HCT116 (cell line): ENCODE data around the gene MSI2. TPM values are rescaled to one million over a fixed set of nuclear protein-coding genes. Genes with fewer than 3 reads are reported as not detected.

Experiments used
- ATAC-seq: fragments of 200-7000 bp; cut with Tn5 transposase; 2 replicates; pipeline ENCODE4 v1.9.1; 2020; ENCODE audit warnings: mild to moderate bottlenecking, moderate library complexity
- BruUV-seq: library from RNA; stranded (reverse); fragments of 400-500 nt; replicated peaks from 2 replicates; lab custom pipeline; 2021; lab: Mats Ljungman, UMichigan
- CTCF ChIA-PET: fragments of 300-600 bp; sonication (Branson Sonifier 250); formaldehyde crosslinking; loops from one replicate; lab custom pipeline; 2021; ENCODE audit warnings: antibody characterized with exemption; lab: Charles Lee
- POLR2A ChIA-PET: fragments of 300-600, 350-600 bp; sonication (Branson Sonifier 250); formaldehyde crosslinking; loops from one replicate; lab custom pipeline; 2021; ENCODE audit warnings: antibody characterized with exemption; lab: Charles Lee
- RAD21 ChIA-PET, 2 experiments: fragments of 300-600 bp; sonication (Branson Sonifier 250); formaldehyde crosslinking; loops; one replicate each; lab custom pipeline; 2023; ENCODE audit warnings: low total read pairs in 2 of 2; ENCODE audit not compliant: uncharacterized antibody in 2 of 2, unreplicated experiment in 2 of 2, low non-redundant PET in 1 of 2; lab: Charles Lee
- DNase-seq: peaks from one replicate; pipeline ENCODE4 v3.0.0-alpha.2; 2010; ENCODE audit warnings: low read depth, low spot score
- H2AFZ ChIP-seq: fragments of 200-600 bp; shearing (Covaris generic), sonication (generic); 2 replicates; pipeline ENCODE4 v1.6.1; 2017; ENCODE audit warnings: low read depth, mixed run types, mixed read lengths, antibody characterized with exemption, low read length; ENCODE audit not compliant: poor library complexity, severe bottlenecking
- H3K27ac ChIP-seq: 2 replicates; pipeline ENCODE4 v1.5.1; 2012; ENCODE audit warnings: low read depth, low read length
- H3K27me3 ChIP-seq: fragments of 200-600 bp; sonication (generic); 2 replicates; pipeline ENCODE4 v1.6.1; 2016; ENCODE audit warnings: mixed run types, low read length, mixed read lengths; ENCODE audit not compliant: insufficient read depth
- H3K36me3 ChIP-seq, 2 experiments: fragments of 200-500 bp in 1 of 2; fragments of 200-600 bp in 1 of 2; sonication (Bioruptor generic) in 1 of 2; sonication (generic) in 1 of 2; 2 replicates each; pipeline versions ENCODE4 v1.5.1 to v1.6.1; 2014 to 2016; ENCODE audit warnings: low read length in 2 of 2, inconsistent platforms in 1 of 2, mixed read lengths in 1 of 2, mixed run types in 1 of 2; ENCODE audit not compliant: insufficient read depth in 2 of 2, control insufficient read depth in 1 of 2
- H3K4me1 ChIP-seq, 2 experiments: fragments of 200-600 bp in 1 of 2; sonication (generic) in 1 of 2; 2 replicates each; pipeline versions ENCODE4 v1.5.1 to v1.6.1; 2012 to 2017; ENCODE audit warnings: low read length in 2 of 2, inconsistent platforms in 1 of 2, mild to moderate bottlenecking in 1 of 2, mixed read lengths in 1 of 2, mixed run types in 1 of 2, moderate library complexity in 1 of 2; ENCODE audit not compliant: insufficient read depth in 2 of 2, control insufficient read depth in 1 of 2
- H3K4me2 ChIP-seq: fragments of 200-600 bp; sonication (generic); 2 replicates; pipeline ENCODE4 v1.6.1; 2017; ENCODE audit warnings: mixed run types, low read length, mixed read lengths
- H3K4me3 ChIP-seq, 2 experiments: fragments of 200-600 bp in 1 of 2; sonication (generic) in 1 of 2; replicated peaks in 1 of 2; 2 replicates each; pipeline ENCODE4 v1.5.1; 2011 to 2016; ENCODE audit warnings: low read length in 2 of 2, control low read depth in 1 of 2, low read depth in 1 of 2, mild to moderate bottlenecking in 1 of 2, mixed read lengths in 1 of 2, mixed run types in 1 of 2
- H3K79me2 ChIP-seq: fragments of 200-600 bp; sonication (generic); 2 replicates; pipeline ENCODE4 v1.6.1; 2017; ENCODE audit warnings: mild to moderate bottlenecking, mixed run types, low read length, moderate library complexity, mixed read lengths; ENCODE audit not compliant: insufficient read depth
- H3K9ac ChIP-seq: fragments of 200-600 bp; sonication (generic); 2 replicates; pipeline ENCODE4 v1.6.1; 2016; ENCODE audit warnings: low read length, mixed read lengths
- H3K9me2 ChIP-seq: fragments of 200-600 bp; sonication (generic), shearing (Covaris generic); 2 replicates; pipeline ENCODE4 v1.6.1; 2017; ENCODE audit warnings: mixed run types, mild to moderate bottlenecking, moderate library complexity; ENCODE audit not compliant: insufficient read depth
- H3K9me3 ChIP-seq, 2 experiments: fragments of 200-500 bp in 1 of 2; fragments of 200-600 bp in 1 of 2; sonication (Bioruptor generic) in 1 of 2; sonication (generic) in 1 of 2; 2 replicates each; pipeline ENCODE4 v1.6.1; 2014 to 2017; ENCODE audit warnings: low read length in 2 of 2, mixed read lengths in 2 of 2, inconsistent platforms in 1 of 2, low read depth in 1 of 2, mild to moderate bottlenecking in 1 of 2, mixed run types in 1 of 2, moderate library complexity in 1 of 2; ENCODE audit not compliant: control insufficient read depth in 1 of 2, insufficient read depth in 1 of 2
- H4K20me1 ChIP-seq: fragments of 200-600 bp; sonication (generic), shearing (Covaris generic); 2 replicates; pipeline ENCODE4 v1.6.1; 2017; ENCODE audit warnings: mixed run types, mild to moderate bottlenecking, moderate library complexity; ENCODE audit not compliant: insufficient read depth
- ATF3 ChIP-seq: IDR thresholded peaks from 2 replicates; pipeline ENCODE4 v1.6.1; 2012
- CBX3 ChIP-seq: IDR thresholded peaks from 2 replicates; pipeline ENCODE4 v1.6.1; 2012; ENCODE audit warnings: low read depth
- CTCF ChIP-seq, 3 experiments: fragments of 200-600 bp in 1 of 3; sonication (generic) in 1 of 3; IDR thresholded peaks in 2 of 3; conservative IDR thresholded peaks in 1 of 3; 2 replicates each; pipeline ENCODE4 v1.5.1; 2012 to 2017; ENCODE audit warnings: low read depth in 2 of 3, low read length in 2 of 3, antibody characterized with exemption in 1 of 3, borderline replicate concordance in 1 of 3, control low read depth in 1 of 3, mild to moderate bottlenecking in 1 of 3, mixed read lengths in 1 of 3, mixed run types in 1 of 3, moderate library complexity in 1 of 3; ENCODE audit not compliant: insufficient read depth in 1 of 3
- ELF1 ChIP-seq: IDR thresholded peaks from 2 replicates; pipeline ENCODE4 v1.6.1; 2012; ENCODE audit warnings: low read depth, borderline replicate concordance
- EZH2 ChIP-seq: fragments of 200-600 bp; sonication (generic); IDR thresholded peaks from 2 replicates; pipeline ENCODE4 v1.6.1; 2017; ENCODE audit warnings: antibody characterized with exemption, mixed run types
- EZH2phosphoT487 ChIP-seq: fragments of 200-600 bp; IDR thresholded peaks from 2 replicates; pipeline ENCODE4 v1.6.1; 2018; ENCODE audit warnings: antibody characterized with exemption, borderline replicate concordance
- FOSL1 ChIP-seq: IDR thresholded peaks from 2 replicates; pipeline ENCODE4 v1.6.1; 2012; ENCODE audit warnings: low read depth
- JUND ChIP-seq: IDR thresholded peaks from 2 replicates; pipeline ENCODE4 v1.6.1; 2012
- MAX ChIP-seq: IDR thresholded peaks from 2 replicates; pipeline ENCODE4 v1.6.1; 2012
- POLR2A ChIP-seq: IDR thresholded peaks from 2 replicates; pipeline ENCODE4 v1.7.0; 2011; ENCODE audit warnings: borderline replicate concordance; ENCODE audit not compliant: insufficient read depth, insufficient read length; ENCODE audit errors: extremely low read depth
- POLR2AphosphoS5 ChIP-seq: IDR thresholded peaks from 2 replicates; pipeline ENCODE4 v1.6.1; 2011; ENCODE audit warnings: mild to moderate bottlenecking, low read depth, low read length, moderate library complexity
- RAD21 ChIP-seq: IDR thresholded peaks from 2 replicates; pipeline ENCODE4 v1.6.1; 2012; ENCODE audit warnings: low read depth, mild to moderate bottlenecking
- SRF ChIP-seq: IDR thresholded peaks from 2 replicates; pipeline ENCODE4 v1.6.1; 2012; ENCODE audit warnings: low read depth
- TCF7L2 ChIP-seq: IDR thresholded peaks from 2 replicates; pipeline ENCODE4 v1.7.0; 2011; ENCODE audit warnings: borderline replicate concordance, inconsistent platforms; ENCODE audit not compliant: insufficient read depth, insufficient read length; ENCODE audit errors: extremely low read depth
- YY1 ChIP-seq: IDR thresholded peaks from 2 replicates; pipeline ENCODE4 v1.6.1; 2011; ENCODE audit warnings: low read length, low read depth, moderate library complexity, mild to moderate bottlenecking; ENCODE audit not compliant: insufficient replicate concordance; ENCODE audit errors: extremely low read depth
- ZFX ChIP-seq: fragments of 450-650 bp; IDR thresholded peaks from 2 replicates; pipeline ENCODE4 v1.6.1; 2017
- ZNF274 ChIP-seq: fragments of 200-500 bp; sonication (Bioruptor generic); IDR thresholded peaks from 2 replicates; pipeline ENCODE4 v1.6.1; 2014; ENCODE audit warnings: mild to moderate bottlenecking, low read depth, low read length, inconsistent platforms
- intact Hi-C: fragments of 100-400 bp; cut with micrococcal nuclease; formaldehyde crosslinking; loops from 2 replicates; pipeline ENCODE4 v1.10.0; 2022
- total RNA-seq: library from RNA; stranded (reverse); gene quantifications from one replicate; pipeline ENCODE4 v1.2.1, GENCODE V29; 2021; ENCODE audit not compliant: unreplicated experiment
- TF ChIP-seq, protein P1 (sequence below): IDR thresholded peaks from 2 replicates; pipeline ENCODE4 v1.6.1; 2011; ENCODE audit warnings: mild to moderate bottlenecking, low read length, moderate library complexity; ENCODE audit not compliant: insufficient replicate concordance; ENCODE audit errors: extremely low read depth

The MSI2 gene
- total RNA-seq, 1 experiment from 2014 or later, result 137 TPM

- no peak overlapping the region for H3K27ac ChIP-seq
- ChIA-PET POLR2A (no interaction called here), RAD21 (interaction anchor here in 1 of 2 experiments (0.6 kb wide), 1 partner anchor 60 kb away, joined by 6 read pairs; no protein-coding TSS in a partner anchor), CTCF (no interaction called here)
- H3K9me3 ChIP-seq, result peaks cover 0 to 9% of the 10 kb centered on the region in 2 experiments; a peak in 1 of 4 replicates
- DNase-seq, result no peak
- H3K27me3 ChIP-seq, result no peaks in the 10 kb centered on the region
- no peaks in the 10 kb centered on the region for H3K9me2 ChIP-seq
- H3K4me2 ChIP-seq, result no peak overlapping the region
- H2AFZ ChIP-seq, result no peak overlapping the region
- TF ChIP-seq ELF1 (no peak), MAX (no peak), EZH2phosphoT487 (no peak), POLR2A (no peak), EZH2 (no peak), YY1 (no peak), CBX3 (no peak), SRF (no peak), ZNF274 (no peak), JUND (no peak), TCF7L2 (no peak), FOSL1 (no peak), POLR2AphosphoS5 (no peak), ZFX (no peak), CTCF (IDR thresholded peaks at IDR 0.05 in 2 of 3, conservative IDR thresholded peaks at IDR 0.05 in 1 of 3; ENCODE audit: borderline replicate concordance in 1 of 3, insufficient read depth in 1 of 3, low read depth in 2 of 3, low read length in 2 of 3) (no peak), RAD21 (no peak), ATF3 (no peak)
- TF ChIP-seq, protein P1, sequence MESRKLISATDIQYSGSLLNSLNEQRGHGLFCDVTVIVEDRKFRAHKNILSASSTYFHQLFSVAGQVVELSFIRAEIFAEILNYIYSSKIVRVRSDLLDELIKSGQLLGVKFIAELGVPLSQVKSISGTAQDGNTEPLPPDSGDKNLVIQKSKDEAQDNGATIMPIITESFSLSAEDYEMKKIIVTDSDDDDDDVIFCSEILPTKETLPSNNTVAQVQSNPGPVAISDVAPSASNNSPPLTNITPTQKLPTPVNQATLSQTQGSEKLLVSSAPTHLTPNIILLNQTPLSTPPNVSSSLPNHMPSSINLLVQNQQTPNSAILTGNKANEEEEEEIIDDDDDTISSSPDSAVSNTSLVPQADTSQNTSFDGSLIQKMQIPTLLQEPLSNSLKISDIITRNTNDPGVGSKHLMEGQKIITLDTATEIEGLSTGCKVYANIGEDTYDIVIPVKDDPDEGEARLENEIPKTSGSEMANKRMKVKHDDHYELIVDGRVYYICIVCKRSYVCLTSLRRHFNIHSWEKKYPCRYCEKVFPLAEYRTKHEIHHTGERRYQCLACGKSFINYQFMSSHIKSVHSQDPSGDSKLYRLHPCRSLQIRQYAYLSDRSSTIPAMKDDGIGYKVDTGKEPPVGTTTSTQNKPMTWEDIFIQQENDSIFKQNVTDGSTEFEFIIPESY, result no peak
- H4K20me1 ChIP-seq, result no peaks in the 10 kb centered on the region
- no peak overlapping the region for H3K9ac ChIP-seq
- peaks cover 5% of the 10 kb centered on the region; the same call in 1 of the 2 replicates for H3K79me2 ChIP-seq
- no peak overlapping the region for H3K4me3 ChIP-seq
- intact Hi-C loops, result no loop called here
- peaks cover 36 to 38% of the 10 kb centered on the region in 2 experiments for H3K4me1 ChIP-seq
- peaks cover 0 to 11% of the 10 kb centered on the region in 2 experiments; a peak in 2 of 4 replicates for H3K36me3 ChIP-seq
- no TSS peak for BruUV-seq
- no peak for ATAC-seq
Measured at GRCh38 chr17:57379895-57380434, 123.6 kb downstream of the MSI2 start.
